CD14-positive monocyte (primary cell): ENCODE results near the gene VKORC1L1. TPM values are rescaled to one million over a fixed set of nuclear protein-coding genes. Genes with fewer than 3 reads are reported as not detected.
A peak's percentile ranks its signal among the peaks of the same experiment; 100 is the strongest.
"Not testable (repeated sequence)": the region's sequence is repeated elsewhere in the genome, so short reads cannot be mapped to it uniquely, and the experiment has no call there.

ENCODE experiments used
- DNase-seq, 3 donors: peaks; one replicate each; pipeline ENCODE4 v3.0.0-alpha.2; 2011 to 2022
- H2AFZ ChIP-seq: 2 replicates; pipeline ENCODE4 v1.6.0; 2012; ENCODE audit warnings: mild to moderate bottlenecking, low read depth, low read length, inconsistent platforms; ENCODE audit not compliant: insufficient read depth, poor library complexity, severe bottlenecking
- H3K27ac ChIP-seq, 2 donors: 1 replicate in 1 of 2; 2 replicates in 1 of 2; pipeline ENCODE4 v1.5.1; 2012 to 2013; ENCODE audit warnings: low read length in 2 of 2, control low read depth in 1 of 2, inconsistent platforms in 1 of 2, low read depth in 1 of 2, mild to moderate bottlenecking in 1 of 2
- H3K27me3 ChIP-seq, 2 donors: one replicate each; pipeline versions ENCODE4 v1.6.0 to v1.6.1; 2011 to 2013; ENCODE audit warnings: low read length in 2 of 2; ENCODE audit not compliant: control insufficient read depth in 2 of 2, insufficient read depth in 2 of 2
- H3K36me3 ChIP-seq, 2 donors: replicated peaks in 1 of 2; 1 replicate in 1 of 2; 2 replicates in 1 of 2; pipeline versions ENCODE4 v1.5.1 to v1.6.1; 2012 to 2013; ENCODE audit warnings: low read length in 2 of 2, control low read depth in 1 of 2, inconsistent platforms in 1 of 2, mild to moderate bottlenecking in 1 of 2; ENCODE audit not compliant: insufficient read depth in 2 of 2, control insufficient read depth in 1 of 2
- H3K4me1 ChIP-seq, 2 donors: 1 replicate in 1 of 2; 2 replicates in 1 of 2; pipeline versions ENCODE4 v1.5.1 to v1.6.1; 2012 to 2013; ENCODE audit warnings: low read length in 2 of 2, control low read depth in 1 of 2, inconsistent platforms in 1 of 2, mild to moderate bottlenecking in 1 of 2, moderate library complexity in 1 of 2; ENCODE audit not compliant: insufficient read depth in 2 of 2, control insufficient read depth in 1 of 2
- H3K4me2 ChIP-seq: replicated peaks from 2 replicates; pipeline ENCODE3; 2012; ENCODE audit warnings: low read length, moderate library complexity, mild to moderate bottlenecking; ENCODE audit not compliant: poor library complexity, severe bottlenecking; ENCODE audit errors: extremely low read depth
- H3K4me3 ChIP-seq, 3 experiments: fragments of 200-600 bp in 1 of 3; sonication (generic) in 1 of 3; replicated peaks in 1 of 3; 1 replicate in 2 of 3; 2 replicates in 1 of 3; pipeline ENCODE4 v1.5.1; 2011 to 2013; ENCODE audit warnings: low read length in 3 of 3, mild to moderate bottlenecking in 3 of 3, control low read depth in 2 of 3, low read depth in 2 of 3, inconsistent platforms in 1 of 3, moderate library complexity in 1 of 3
- H3K79me2 ChIP-seq: 2 replicates; pipeline ENCODE4 v1.6.0; 2012; ENCODE audit warnings: mild to moderate bottlenecking, control low read depth, inconsistent platforms, low read length, moderate library complexity; ENCODE audit not compliant: insufficient read depth
- H3K9ac ChIP-seq: 2 replicates; pipeline ENCODE4 v1.6.0; 2017; ENCODE audit warnings: low read length, mild to moderate bottlenecking; ENCODE audit not compliant: insufficient read depth, poor library complexity, severe bottlenecking
- H3K9me3 ChIP-seq, 2 donors: replicated peaks in 1 of 2; 1 replicate in 1 of 2; 2 replicates in 1 of 2; pipeline versions ENCODE4 v1.5.1 to v1.6.1; 2012 to 2013; ENCODE audit warnings: low read length in 2 of 2, control low read depth in 1 of 2; ENCODE audit not compliant: control insufficient read depth in 1 of 2, insufficient read depth in 1 of 2
- H4K20me1 ChIP-seq: 2 replicates; pipeline ENCODE4 v1.6.0; 2012; ENCODE audit warnings: mild to moderate bottlenecking, low read length, control low read depth, moderate library complexity; ENCODE audit not compliant: insufficient read depth
- H3K27ac Mint-ChIP-seq, 7 donors: one replicate each; pipeline ENCODE4 v1.8.0; 2020; ENCODE audit warnings: mild to moderate bottlenecking in 7 of 7, mixed read lengths in 7 of 7, moderate library complexity in 6 of 7, inconsistent platforms in 2 of 7
- H3K27me3 Mint-ChIP-seq, 3 donors: one replicate each; pipeline ENCODE4 v1.8.0; 2021 to 2022; ENCODE audit warnings: low read depth in 3 of 3, mild to moderate bottlenecking in 3 of 3, mixed read lengths in 3 of 3, moderate library complexity in 3 of 3, inconsistent platforms in 1 of 3
- H3K36me3 Mint-ChIP-seq, 2 donors: one replicate each; pipeline ENCODE4 v1.8.0; 2020; ENCODE audit warnings: mixed read lengths in 2 of 2, inconsistent platforms in 1 of 2, mild to moderate bottlenecking in 1 of 2
- H3K4me1 Mint-ChIP-seq: one replicate; pipeline ENCODE4 v1.8.0; 2020; ENCODE audit warnings: mild to moderate bottlenecking, mixed read lengths
- H3K4me3 Mint-ChIP-seq, 2 donors: one replicate each; pipeline ENCODE4 v1.8.0; 2020; ENCODE audit warnings: mild to moderate bottlenecking in 2 of 2, mixed read lengths in 2 of 2, moderate library complexity in 1 of 2
- H3K9me3 Mint-ChIP-seq, 7 donors: one replicate each; pipeline ENCODE4 v1.8.0; 2020 to 2022; ENCODE audit warnings: mixed read lengths in 7 of 7, mild to moderate bottlenecking in 6 of 7, moderate library complexity in 6 of 7, inconsistent platforms in 2 of 7
- CTCF ChIP-seq: fragments of 200-600 bp; IDR thresholded peaks from one replicate; pipeline ENCODE4 v1.8.0; 2022; ENCODE audit warnings: antibody characterized with exemption, mild to moderate bottlenecking
- WGBS: methylation state at CpG from one replicate; pipeline ENCODE4 v1.1.5; 2013; ENCODE audit warnings: missing lambda C conversion rate; ENCODE audit not compliant: insufficient coverage; 5-methylcytosine and 5-hydroxymethylcytosine counted together
- intact Hi-C, 2 donors: fragments of 100-400 bp; cut with micrococcal nuclease; formaldehyde crosslinking; loops; one replicate each; pipeline versions ENCODE4 v1.15.0 to v1.15.1; 2023
- polyA plus RNA-seq, 3 donors: library from polyadenylated mRNA; depleted of rRNA in 1 of 3; unstranded in 2 of 3; stranded (reverse) in 1 of 3; fragments of 300-500 nt in 2 of 3; fragments of >200 nt in 1 of 3; fragmentation: Illumina TruSeq in 2 of 3; gene quantifications; 1 replicate in 2 of 3; 2 replicates in 1 of 3; pipeline ENCODE4 v1.2.3, GENCODE V29; 2012 to 2021

Gene VKORC1L1
- polyA plus RNA-seq, 3 donors = 1.9 to 3.2 (median 2.7) TPM

GRCh38 chr7:65832281-65832680, 40.6 kb upstream of the VKORC1L1 start:
- Mint-ChIP-seq H3K27ac (no peak overlapping the region), H3K4me3 (no peak overlapping the region), H3K27me3 (peaks cover 0 to 2% (median under 1%) of the 10 kb centered on the region in 3 donors), H3K9me3 (peaks cover 0 to 2% (median 0%) of the 10 kb centered on the region in 7 donors), H3K36me3 (no peaks in the 10 kb centered on the region), H3K4me1 (peaks cover 3% of the 10 kb centered on the region)
- H3K4me2 ChIP-seq = no peak overlapping the region
- no peak for TF ChIP-seq CTCF
- H3K9ac ChIP-seq = no peak overlapping the region
- no peaks in the 10 kb centered on the region for H3K4me1 ChIP-seq
- no peak for DNase-seq
- WGBS = 97% methylated on average over 2 of the region's 2 CpGs
- no peaks in the 10 kb centered on the region for H3K36me3 ChIP-seq
- no peaks in the 10 kb centered on the region for H3K9me3 ChIP-seq
- intact Hi-C loops = no loop called here
- no peaks in the 10 kb centered on the region for H3K79me2 ChIP-seq
- H3K4me3 ChIP-seq = no peak overlapping the region
- H3K27me3 ChIP-seq = no peaks in the 10 kb centered on the region
- no peaks in the 10 kb centered on the region for H4K20me1 ChIP-seq
- no peak overlapping the region for H3K27ac ChIP-seq
- no peak overlapping the region for H2AFZ ChIP-seq

- H3K27me3 Mint-ChIP-seq, H3K9me3 ChIP-seq, H3K4me1 Mint-ChIP-seq, H3K4me1 ChIP-seq, H3K4me3 Mint-ChIP-seq, DNase-seq, H2AFZ ChIP-seq, H3K9me3 Mint-ChIP-seq, H4K20me1 ChIP-seq, H3K27ac ChIP-seq, H3K27me3 ChIP-seq, intact Hi-C loops, H3K36me3 ChIP-seq, H3K4me3 ChIP-seq, H3K27ac Mint-ChIP-seq, H3K9ac ChIP-seq, H3K4me2 ChIP-seq, H3K36me3 Mint-ChIP-seq, H3K79me2 ChIP-seq: not testable (repeated sequence)
- no CpG with 5 or more reads among the region's 3 CpGs for WGBS
Measured at GRCh38 chr7:65836684-65837083, 36.2 kb upstream of the VKORC1L1 start.

GRCh38 chr7:65837541-65837956, 35.3 kb upstream of the VKORC1L1 start:
- intact Hi-C loops = not testable (repeated sequence)

More at GRCh38 chr7:65837541-65837956, 35.3 kb upstream of the VKORC1L1 start:
- H3K36me3 Mint-ChIP-seq, H3K36me3 ChIP-seq, H3K27ac ChIP-seq, H3K9me3 ChIP-seq, H3K27me3 Mint-ChIP-seq, H3K4me1 Mint-ChIP-seq, H3K4me3 ChIP-seq, H3K9me3 Mint-ChIP-seq, H3K27me3 ChIP-seq, H3K79me2 ChIP-seq, H3K4me1 ChIP-seq, H3K4me2 ChIP-seq, H3K9ac ChIP-seq, H2AFZ ChIP-seq, H4K20me1 ChIP-seq, H3K4me3 Mint-ChIP-seq: not testable (repeated sequence)
- WGBS = 85% methylated on average over 5 of the region's 5 CpGs
- peak overlapping the region in 1 of 7 donors; percentile 57 for H3K27ac Mint-ChIP-seq
- DNase-seq = peak in 1 of 3 donors; percentile 37
